Ishikawa (cell line): ENCODE measurements around the gene NFIX.

ENCODE experiments used
- CREB1 ChIP-seq: IDR thresholded peaks from 2 replicates; pipeline ENCODE4 v1.6.1; 2012; ENCODE audit warnings: low read depth
- EGR1 ChIP-seq: IDR thresholded peaks from 2 replicates; pipeline ENCODE4 v1.6.1; 2012
- NFIC ChIP-seq: IDR thresholded peaks from 2 replicates; pipeline ENCODE4 v1.6.1; 2012
- REST ChIP-seq: IDR thresholded peaks from 2 replicates; pipeline ENCODE4 v1.6.1; 2012; ENCODE audit warnings: low read depth, mild to moderate bottlenecking
- TCF12 ChIP-seq: IDR thresholded peaks from 2 replicates; pipeline ENCODE4 v1.6.1; 2012; ENCODE audit warnings: low read depth
- ZBTB7A ChIP-seq: IDR thresholded peaks from 2 replicates; pipeline ENCODE4 v1.6.1; 2012; ENCODE audit warnings: low read depth

- TF ChIP-seq NFIC (no peak), TCF12 (no peak), EGR1 (no peak), REST (no peak), ZBTB7A (no peak), CREB1 (no peak)
These were observed 108.5 kb downstream of the NFIX start for GRCh38 chr19:13103581-13104359.
